IMR-90 (cell line): ENCODE data around the gene LSMEM2. TPM values are rescaled to one million over a fixed set of nuclear protein-coding genes. Genes with fewer than 3 reads are reported as not detected.

Experiments
- ATAC-seq: fragments of 200-7000 bp; cut with Tn5 transposase; 2 replicates; pipeline ENCODE4 v1.9.1; 2020; ENCODE audit warnings: low read depth, mild to moderate bottlenecking, moderate library complexity
- BruUV-seq: library from RNA; stranded (reverse); fragments of 400-500 nt; replicated peaks from 2 replicates; lab custom pipeline; 2021; lab: Mats Ljungman, UMichigan
- CTCF ChIA-PET: fragments of 300-600 bp; formaldehyde crosslinking; extraction: SDS; loops from one replicate; lab custom pipeline; 2021; ENCODE audit warnings: antibody characterized with exemption; lab: Yijun Ruan, JAX
- POLR2A ChIA-PET: fragments of 300-600 bp; sonication (Branson Sonifier 250); formaldehyde crosslinking; loops from one replicate; lab custom pipeline; 2022; ENCODE audit warnings: antibody characterized with exemption; ENCODE audit not compliant: unreplicated experiment; lab: Charles Lee
- DNase-seq: peaks from one replicate; pipeline ENCODE4 v3.0.0; 2013
- H2AFZ ChIP-seq: replicated peaks from 2 replicates; pipeline ENCODE3; 2013; ENCODE audit warnings: low read length, mild to moderate bottlenecking; ENCODE audit not compliant: poor library complexity
- H2AK5ac ChIP-seq: 2 replicates; pipeline ENCODE4 v1.6.1; 2013; ENCODE audit warnings: low read depth, low read length, inconsistent platforms
- H2AK9ac ChIP-seq: replicated peaks from 2 replicates; pipeline ENCODE3; 2013; ENCODE audit warnings: mild to moderate bottlenecking, low read depth, low read length, moderate library complexity; ENCODE audit not compliant: poor library complexity
- H2BK120ac ChIP-seq: 2 replicates; pipeline ENCODE4 v1.6.1; 2013; ENCODE audit warnings: low read depth, low read length, inconsistent platforms
- H2BK15ac ChIP-seq: 3 replicates; pipeline ENCODE4 v1.6.1; 2013; ENCODE audit warnings: low read depth, low read length, inconsistent platforms
- H2BK20ac ChIP-seq: 2 replicates; pipeline ENCODE4 v1.6.1; 2013; ENCODE audit warnings: low read depth, mild to moderate bottlenecking, inconsistent platforms, low read length, moderate library complexity
- H2BK5ac ChIP-seq: 2 replicates; pipeline ENCODE4 v1.6.1; 2013; ENCODE audit warnings: mild to moderate bottlenecking, low read depth, low read length, inconsistent platforms; ENCODE audit not compliant: poor library complexity, severe bottlenecking
- H3K14ac ChIP-seq: replicated peaks from 2 replicates; pipeline ENCODE4 v1.6.1; 2013; ENCODE audit warnings: low read depth, low read length, inconsistent platforms
- H3K18ac ChIP-seq: 2 replicates; pipeline ENCODE4 v1.6.1; 2013; ENCODE audit warnings: low read depth, low read length, control low read depth
- H3K23ac ChIP-seq: 2 replicates; pipeline ENCODE4 v1.6.1; 2013; ENCODE audit warnings: low read depth, low read length, inconsistent platforms
- H3K27ac ChIP-seq: 2 replicates; pipeline ENCODE4 v1.5.1; 2013; ENCODE audit warnings: mild to moderate bottlenecking, control low read depth, low read length; ENCODE audit not compliant: insufficient read depth
- H3K27me3 ChIP-seq: 2 replicates; pipeline ENCODE4 v1.6.1; 2013; ENCODE audit warnings: low read length; ENCODE audit not compliant: control insufficient read depth, insufficient read depth
- H3K36me3 ChIP-seq: 2 replicates; pipeline ENCODE4 v1.6.1; 2013; ENCODE audit warnings: low read length, mixed read lengths; ENCODE audit not compliant: control insufficient read depth, insufficient read depth
- H3K4ac ChIP-seq: 2 replicates; pipeline ENCODE4 v1.6.1; 2013; ENCODE audit warnings: low read depth, low read length, inconsistent platforms
- H3K4me1 ChIP-seq: 2 replicates; pipeline ENCODE4 v1.6.1; 2013; ENCODE audit warnings: low read length, mixed read lengths; ENCODE audit not compliant: control insufficient read depth, insufficient read depth
- H3K4me2 ChIP-seq: 2 replicates; pipeline ENCODE4 v1.6.1; 2013; ENCODE audit warnings: low read depth, mild to moderate bottlenecking, control low read depth, low read length, moderate library complexity
- H3K4me3 ChIP-seq: 2 replicates; pipeline ENCODE4 v1.5.1; 2013; ENCODE audit warnings: low read depth, mild to moderate bottlenecking, control low read depth, low read length, moderate library complexity; ENCODE audit not compliant: insufficient read depth
- H3K56ac ChIP-seq: 2 replicates; pipeline ENCODE4 v1.6.1; 2013; ENCODE audit warnings: low read length, inconsistent platforms; ENCODE audit not compliant: insufficient read depth; ENCODE audit errors: extremely low read depth
- H3K79me1 ChIP-seq, 2 experiments: 2 replicates each; pipeline ENCODE4 v1.6.1; 2013; ENCODE audit warnings: low read length in 2 of 2, inconsistent platforms in 1 of 2, low read depth in 1 of 2
- H3K9ac ChIP-seq: 2 replicates; pipeline ENCODE4 v1.6.1; 2013; ENCODE audit warnings: low read depth, low read length, control low read depth
- H3K9me1 ChIP-seq: 2 replicates; pipeline ENCODE4 v1.6.1; 2013; ENCODE audit warnings: low read length, inconsistent platforms; ENCODE audit not compliant: insufficient read depth
- H3K9me3 ChIP-seq: 2 replicates; pipeline ENCODE4 v1.6.1; 2013; ENCODE audit warnings: low read length; ENCODE audit not compliant: control insufficient read depth, insufficient read depth
- H4K20me1 ChIP-seq: 2 replicates; pipeline ENCODE4 v1.6.1; 2013; ENCODE audit warnings: low read length, inconsistent platforms; ENCODE audit not compliant: insufficient read depth
- H4K5ac ChIP-seq: 2 replicates; pipeline ENCODE4 v1.6.1; 2013; ENCODE audit warnings: mild to moderate bottlenecking, low read depth, low read length, control low read depth
- H4K8ac ChIP-seq, 2 experiments: 2 replicates each; pipeline ENCODE4 v1.6.1; 2013; ENCODE audit warnings: low read depth in 2 of 2, low read length in 2 of 2, control low read depth in 1 of 2, inconsistent platforms in 1 of 2
- H4K91ac ChIP-seq: 2 replicates; pipeline ENCODE4 v1.6.1; 2013; ENCODE audit warnings: low read depth, low read length, inconsistent platforms; ENCODE audit not compliant: insufficient read depth
- BHLHE40 ChIP-seq: fragments of 150-350 bp; IDR thresholded peaks from 2 replicates; pipeline ENCODE4 v1.6.1; 2016; ENCODE audit warnings: mild to moderate bottlenecking, low read depth, low read length
- CEBPB ChIP-seq: IDR thresholded peaks from 2 replicates; pipeline ENCODE4 v1.6.1; 2012; ENCODE audit warnings: low read depth, low read length, improper control_type of control experiment
- CHD1 ChIP-seq: IDR thresholded peaks from 2 replicates; pipeline ENCODE4 v1.6.1; 2012; ENCODE audit warnings: low read depth, low read length, improper control_type of control experiment
- ELK1 ChIP-seq: fragments of 150-350 bp; IDR thresholded peaks from 2 replicates; pipeline ENCODE4 v1.6.1; 2016; ENCODE audit warnings: low read depth, mild to moderate bottlenecking, low read length, moderate library complexity, borderline replicate concordance
- FOS ChIP-seq: fragments of 150-350 bp; IDR thresholded peaks from 2 replicates; pipeline ENCODE4 v1.6.1; 2016; ENCODE audit warnings: low read depth, low read length
- MAFK ChIP-seq: IDR thresholded peaks from 2 replicates; pipeline ENCODE4 v1.6.1; 2012; ENCODE audit warnings: low read depth, low read length, improper control_type of control experiment
- MAZ ChIP-seq: IDR thresholded peaks from 2 replicates; pipeline ENCODE4 v1.6.1; 2012; ENCODE audit warnings: low read depth, mild to moderate bottlenecking, low read length, improper control_type of control experiment, moderate library complexity, borderline replicate concordance
- MXI1 ChIP-seq: IDR thresholded peaks from 2 replicates; pipeline ENCODE4 v1.6.1; 2012; ENCODE audit warnings: low read depth, mild to moderate bottlenecking, low read length, moderate library complexity, borderline replicate concordance
- NFE2L2 ChIP-seq: fragments of 150-350 bp; IDR thresholded peaks from 2 replicates; pipeline ENCODE4 v1.6.1; 2016; ENCODE audit warnings: low read depth, mild to moderate bottlenecking, low read length
- POLR2A ChIP-seq: IDR thresholded peaks from 2 replicates; pipeline ENCODE4 v1.6.1; 2012; ENCODE audit warnings: mild to moderate bottlenecking, low read depth, low read length
- RAD21 ChIP-seq: IDR thresholded peaks from 2 replicates; pipeline ENCODE4 v1.6.1; 2012; ENCODE audit warnings: low read length, improper control_type of control experiment
- RCOR1 ChIP-seq: IDR thresholded peaks from 2 replicates; pipeline ENCODE4 v1.6.1; 2012; ENCODE audit warnings: mild to moderate bottlenecking, low read length, improper control_type of control experiment; ENCODE audit not compliant: insufficient replicate concordance
- SMC3 ChIP-seq: fragments of 150-350 bp; IDR thresholded peaks from 2 replicates; pipeline ENCODE4 v1.6.1; 2016; ENCODE audit warnings: low read depth, mild to moderate bottlenecking, antibody characterized with exemption, low read length, moderate library complexity
- WGBS, 2 experiments: methylation state at CpG; one replicate each; pipeline versions ENCODE4 v1.1.5 to v1.1.7; 2013; ENCODE audit warnings: missing lambda C conversion rate in 2 of 2; ENCODE audit not compliant: insufficient read length in 1 of 2; ENCODE audit errors: extremely low coverage in 2 of 2; 5-methylcytosine and 5-hydroxymethylcytosine counted together
- dilution Hi-C: fragments of 300-500 bp; cut with HindIII; formaldehyde crosslinking; loops from one replicate; pipeline ENCODE4 v1.14.3; 2018; ENCODE audit warnings: low sequenced_read_pairs; ENCODE audit not compliant: unreplicated experiment
- in situ Hi-C: fragments of 300-500 bp; cut with MboI; formaldehyde crosslinking; loops from 3 replicates; pipeline ENCODE4 v1.14.3; 2019; ENCODE audit warnings: low sequenced_read_pairs, inconsistent platforms, mixed read lengths
- intact Hi-C: fragments of 100-400 bp; cut with micrococcal nuclease; formaldehyde crosslinking; loops from 2 replicates; pipeline ENCODE4 v1.10.0; 2022
- polyA plus RNA-seq, 3 experiments: library from polyadenylated mRNA; depleted of rRNA; stranded (reverse); fragments of >200 nt; gene quantifications; 2 replicates each; pipeline ENCODE4 v1.2.3, GENCODE V29; 2012; ENCODE audit warnings: low replicate concordance in 1 of 3
- total RNA-seq: library from RNA; depleted of rRNA; stranded (reverse); fragments of >200 nt; gene quantifications from 2 replicates; pipeline ENCODE4 v1.2.3, GENCODE V29; 2012

LSMEM2 gene
- total and polyA plus RNA-seq, 2 of the 4 experiments (the other 2 are of a cell fraction) = under 0.01 TPM; not detected in 1

DNA sequence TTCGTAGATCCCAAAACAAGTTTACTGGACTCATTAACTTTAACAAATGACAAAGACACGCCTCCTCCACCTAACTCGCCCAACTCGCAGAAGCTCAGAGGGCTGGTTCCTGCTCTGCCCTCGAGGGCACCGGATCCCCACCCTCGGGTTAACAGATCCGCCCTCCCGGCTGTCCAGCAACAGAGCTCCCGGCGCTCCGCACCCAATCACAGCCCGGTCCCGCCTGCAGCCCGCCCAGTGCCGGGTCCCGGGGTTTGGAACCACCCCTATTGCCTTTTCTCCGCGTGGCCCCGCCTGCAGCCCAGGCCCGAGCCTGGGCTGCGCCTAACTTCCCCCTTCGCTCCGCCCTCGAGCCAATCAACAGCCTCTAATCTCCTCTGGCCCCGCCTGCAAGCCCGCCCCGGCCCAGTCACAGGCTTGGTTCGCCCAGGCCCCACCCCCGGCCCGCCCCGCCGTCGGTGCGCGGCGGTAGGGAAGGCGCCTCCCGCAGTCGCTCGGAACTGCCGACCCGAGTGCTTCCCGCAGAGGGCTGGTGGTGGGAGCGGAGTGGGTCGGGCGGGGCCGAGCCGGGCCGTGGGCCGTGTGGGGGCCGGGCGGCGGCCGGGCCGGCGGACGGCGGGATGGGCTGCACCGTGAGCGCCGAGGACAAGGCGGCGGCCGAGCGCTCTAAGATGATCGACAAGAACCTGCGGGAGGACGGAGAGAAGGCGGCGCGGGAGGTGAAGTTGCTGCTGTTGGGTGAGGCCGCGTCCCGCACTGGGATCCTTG, 43.0 kb upstream of the LSMEM2 start, which contains the start of gene GNAI2 (continued):
- TF ChIP-seq CHD1 (0 out of 2 replicates have a peak, but pooled peaks have one; percentile 16), CEBPB (no peak), BHLHE40 (no peak), RAD21 (no peak)

DNA sequence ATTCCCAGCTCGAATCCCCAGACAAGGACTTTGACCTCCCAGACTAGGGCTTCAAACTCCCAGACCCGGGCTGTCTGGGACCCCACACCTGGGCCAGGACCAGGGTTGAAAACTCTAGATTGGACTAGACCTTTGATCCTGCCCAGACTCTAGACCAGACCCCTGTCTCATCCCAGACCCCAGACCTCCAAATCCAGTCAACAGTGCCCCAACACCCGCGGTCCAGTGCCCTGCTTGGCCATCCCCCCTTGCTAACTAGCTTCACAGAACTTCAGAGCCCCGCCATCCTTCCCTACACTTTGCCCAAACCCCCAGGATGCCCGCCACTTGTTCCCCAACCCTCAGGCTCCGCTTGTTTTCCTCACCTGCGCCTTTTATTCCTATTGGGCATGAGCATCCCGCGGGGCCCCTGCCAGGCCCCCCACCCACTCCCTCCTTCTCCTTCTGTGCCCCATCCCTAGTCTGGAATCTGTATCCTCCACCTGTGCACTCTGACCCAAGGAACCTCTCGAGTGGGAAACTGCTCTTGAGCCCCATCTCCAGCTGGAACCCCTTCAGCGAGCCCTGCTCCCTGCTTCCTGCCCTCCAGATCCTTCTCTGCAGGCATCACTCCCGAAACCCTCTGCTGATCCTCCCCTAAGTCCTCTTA, 42.3 kb upstream of the LSMEM2 start:
- H3K9ac ChIP-seq = peak overlapping the region; percentile 98
- BruUV-seq = no TSS peak
- H3K4me1 ChIP-seq = peaks cover 18% of the 10 kb centered on the region
- 0 out of 2 replicates have a peak overlapping the region, but pooled peaks have one; percentile 37 for H3K18ac ChIP-seq
- H3K79me1 ChIP-seq = peaks cover 0 to 37% of the 10 kb centered on the region in 2 experiments; a peak in 2 of 4 replicates
- H3K56ac ChIP-seq = peak overlapping the region; percentile 84
- H2BK20ac ChIP-seq = no peak overlapping the region
- CTCF ChIA-PET = interaction anchor here (1.6 kb wide), 1 partner anchor 10 kb away, joined by 3 read pairs; no protein-coding TSS in a partner anchor
- no peak overlapping the region for H4K5ac ChIP-seq
- no peak overlapping the region for H2BK15ac ChIP-seq
- H4K20me1 ChIP-seq = peaks cover 53% of the 10 kb centered on the region
- POLR2A ChIA-PET = interaction anchor here (1.4 kb wide), 1 partner anchor 10 kb away, joined by 6 read pairs; no protein-coding TSS in a partner anchor
- peaks cover 10% of the 10 kb centered on the region for H3K9me1 ChIP-seq
- in situ Hi-C loops = no loop called here
- H3K4me2 ChIP-seq = peak overlapping the region; percentile 97
- ATAC-seq = no peak
- peak overlapping the region; percentile 90 for H2BK5ac ChIP-seq
- DNase-seq = no peak
- H2BK120ac ChIP-seq = no peak overlapping the region
- H3K9me3 ChIP-seq = no peaks in the 10 kb centered on the region
- H3K14ac ChIP-seq = peak overlapping the region; percentile 98
- H3K4me3 ChIP-seq = peak overlapping the region; percentile 82
- no peaks in the 10 kb centered on the region for H3K27me3 ChIP-seq
- dilution Hi-C loops = no loop called here
- H2AK5ac ChIP-seq = peak overlapping the region; percentile 99
- peak overlapping the region; percentile 97 for H3K23ac ChIP-seq
- H3K4ac ChIP-seq = peak overlapping the region; percentile 98
- no peak overlapping the region; a peak in 1 of 4 replicates for H4K8ac ChIP-seq
- H4K91ac ChIP-seq = peak overlapping the region; percentile 80
- H3K27ac ChIP-seq = peak overlapping the region; percentile 97
- H2AFZ ChIP-seq = peak overlapping the region; percentile 79
- peaks cover 9% of the 10 kb centered on the region; the same call in 1 of the 2 replicates for H3K36me3 ChIP-seq
- WGBS, 2 experiments = 2% methylated on average over 9 of the region's 13 CpGs; no CpG with 5 or more reads in 1 of the 2 experiments
- intact Hi-C loops = no loop called here
- H2AK9ac ChIP-seq = peak overlapping the region; percentile 100
- TF ChIP-seq SMC3 (no peak), NFE2L2 (no peak), MAZ (no peak), CEBPB (no peak), ELK1 (no peak), POLR2A (no peak), BHLHE40 (no peak), MAFK (no peak), RAD21 (no peak), MXI1 (no peak), RCOR1 (no peak), FOS (no peak), CHD1 (no peak)
